ENCODE measurements around the gene ASIC3.

DNA sequence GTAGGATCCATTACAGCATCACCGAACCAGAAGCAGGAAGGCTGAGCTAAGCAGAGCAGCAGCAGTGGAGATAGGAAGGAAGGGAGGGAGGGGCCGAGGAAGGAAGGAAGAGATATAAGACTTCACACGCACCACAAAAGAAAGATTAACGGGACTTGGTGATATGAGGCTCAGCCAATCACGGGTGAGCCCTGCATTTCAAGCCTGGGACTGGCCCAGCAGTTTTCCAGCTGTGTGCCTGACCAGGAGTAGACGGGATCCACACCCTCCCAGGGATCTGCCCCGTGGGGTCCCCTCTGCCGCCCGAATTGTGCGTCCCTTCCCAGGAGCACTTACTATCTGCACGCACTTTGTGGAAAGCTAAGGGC lies 40.2 kb upstream of the ASIC3 start:
- TF ChIP-seq, protein P1, sequence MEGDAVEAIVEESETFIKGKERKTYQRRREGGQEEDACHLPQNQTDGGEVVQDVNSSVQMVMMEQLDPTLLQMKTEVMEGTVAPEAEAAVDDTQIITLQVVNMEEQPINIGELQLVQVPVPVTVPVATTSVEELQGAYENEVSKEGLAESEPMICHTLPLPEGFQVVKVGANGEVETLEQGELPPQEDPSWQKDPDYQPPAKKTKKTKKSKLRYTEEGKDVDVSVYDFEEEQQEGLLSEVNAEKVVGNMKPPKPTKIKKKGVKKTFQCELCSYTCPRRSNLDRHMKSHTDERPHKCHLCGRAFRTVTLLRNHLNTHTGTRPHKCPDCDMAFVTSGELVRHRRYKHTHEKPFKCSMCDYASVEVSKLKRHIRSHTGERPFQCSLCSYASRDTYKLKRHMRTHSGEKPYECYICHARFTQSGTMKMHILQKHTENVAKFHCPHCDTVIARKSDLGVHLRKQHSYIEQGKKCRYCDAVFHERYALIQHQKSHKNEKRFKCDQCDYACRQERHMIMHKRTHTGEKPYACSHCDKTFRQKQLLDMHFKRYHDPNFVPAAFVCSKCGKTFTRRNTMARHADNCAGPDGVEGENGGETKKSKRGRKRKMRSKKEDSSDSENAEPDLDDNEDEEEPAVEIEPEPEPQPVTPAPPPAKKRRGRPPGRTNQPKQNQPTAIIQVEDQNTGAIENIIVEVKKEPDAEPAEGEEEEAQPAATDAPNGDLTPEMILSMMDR (IDR thresholded peaks at IDR 0.05), result no peak
- TF ChIP-seq POLR2A (IDR thresholded peaks at IDR 0.05; ENCODE audit: low read depth), result no peak
- TF ChIP-seq POLR2AphosphoS5 (IDR thresholded peaks at IDR 0.05), result no peak
- no peak for TF ChIP-seq EP300 (IDR thresholded peaks at IDR 0.05)

Measured in esophagus muscularis mucosa (tissue), 4 donors.